Body of pancreas (tissue), 4 donors: ENCODE data around the gene PSD2. TPM values are rescaled to one million over a fixed set of nuclear protein-coding genes. Genes with fewer than 3 reads are reported as not detected.

ENCODE experiments used
- ATAC-seq: fragments of 150-250 bp; one replicate; pipeline ENCODE4 v1.9.1; 2016
- DNase-seq, 4 donors: peaks; one replicate each; pipeline ENCODE4 v3.0.0-alpha.2; 2019
- H3K27ac ChIP-seq, 4 donors: fragments of 200-600 bp; sonication (generic); 1 replicate in 3 of 4; 2 replicates in 1 of 4; pipeline versions ENCODE4 v1.5.1 to v1.6.1; 2016 to 2019; ENCODE audit warnings: mild to moderate bottlenecking in 1 of 4, mixed read lengths in 1 of 4, moderate library complexity in 1 of 4
- H3K27me3 ChIP-seq, 2 donors: fragments of 200-600 bp; sonication (generic); one replicate each; pipeline ENCODE4 v1.6.0; 2016; ENCODE audit warnings: mild to moderate bottlenecking in 1 of 2
- H3K36me3 ChIP-seq, 2 donors: fragments of 200-600 bp; sonication (generic); replicated peaks in 1 of 2; 2 replicates each; pipeline ENCODE4 v1.5.1; 2016; ENCODE audit warnings: low read depth in 2 of 2; ENCODE audit not compliant: insufficient read depth in 1 of 2
- H3K4me1 ChIP-seq: fragments of 200-600 bp; sonication (generic); one replicate; pipeline ENCODE4 v1.6.0; 2016
- H3K4me3 ChIP-seq, 2 donors: fragments of 200-600 bp; sonication (generic); 1 replicate in 1 of 2; 2 replicates in 1 of 2; pipeline ENCODE4 v1.5.1; 2016 to 2019
- H3K9me3 ChIP-seq, 3 donors: fragments of 200-600 bp; sonication (generic); 1 replicate in 2 of 3; 2 replicates in 1 of 3; pipeline ENCODE4 v1.5.1; 2016
- POLR2A ChIP-seq, 3 donors: fragments of 450-650 bp; IDR thresholded peaks; one replicate each; pipeline ENCODE4 v1.6.1; 2016; ENCODE audit warnings: antibody characterized with exemption in 3 of 3, mild to moderate bottlenecking in 2 of 3
- WGBS, 2 donors: methylation state at CpG; one replicate each; pipeline ENCODE4 v1.1.5; 2017; 5-methylcytosine and 5-hydroxymethylcytosine counted together
- intact Hi-C: fragments of 100-400 bp; cut with DNase I; formaldehyde crosslinking; loops from one replicate; pipeline ENCODE4 v1.15.1; 2023
- total RNA-seq, 2 donors: library from RNA; depleted of rRNA; stranded (reverse); fragments of >200 nt; gene quantifications; one replicate each; pipeline ENCODE4 v1.1.0, GENCODE V29; 2016
- TF ChIP-seq, protein P1 (sequence below), 7 experiments: fragments of 450-650 bp in 4 of 7; fragments of 200-600 bp in 3 of 7; sonication (generic) in 3 of 7; IDR thresholded peaks; one replicate each; pipeline ENCODE4 v1.5.1; 2016 to 2019; ENCODE audit warnings: antibody characterized with exemption in 7 of 7

The PSD2 gene
- total RNA-seq, 2 donors from 2014 or later = 0.52 TPM; not detected in 1

DNA sequence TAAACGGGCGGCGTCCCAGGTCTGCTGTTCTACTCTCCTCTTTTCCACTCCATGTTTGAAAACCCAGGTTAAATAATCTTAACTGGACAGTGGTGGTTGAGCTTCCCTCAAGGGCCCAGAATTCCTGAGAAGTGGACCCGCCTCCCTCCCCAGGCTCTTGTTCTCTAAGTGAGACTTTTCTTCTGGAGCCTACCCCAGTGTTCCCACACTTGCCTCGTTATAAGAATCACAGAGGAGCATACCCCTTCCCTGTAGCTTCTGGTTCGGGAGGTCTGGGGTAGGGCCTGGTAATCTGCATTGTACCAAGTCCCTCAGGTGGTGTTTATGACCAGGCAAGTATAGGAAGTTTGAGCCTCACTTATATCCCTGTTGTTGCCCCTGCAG, 12.0 kb downstream of the PSD2 start:
- no peaks in the 10 kb centered on the region for H3K9me3 ChIP-seq
- H3K36me3 ChIP-seq = no peaks in the 10 kb centered on the region
- H3K27ac ChIP-seq = no peak overlapping the region
- no peaks in the 10 kb centered on the region for H3K27me3 ChIP-seq
- DNase-seq (no peak), ATAC-seq (no peak)
- 75 to 85% methylated on average over 6 of the region's 6 CpGs for WGBS, 2 donors
- no peak overlapping the region for H3K4me3 ChIP-seq
- intact Hi-C loops = no loop called here
- H3K4me1 ChIP-seq = no peaks in the 10 kb centered on the region
- TF ChIP-seq POLR2A (IDR thresholded peaks at IDR 0.05) = no peak
- TF ChIP-seq, protein P1, sequence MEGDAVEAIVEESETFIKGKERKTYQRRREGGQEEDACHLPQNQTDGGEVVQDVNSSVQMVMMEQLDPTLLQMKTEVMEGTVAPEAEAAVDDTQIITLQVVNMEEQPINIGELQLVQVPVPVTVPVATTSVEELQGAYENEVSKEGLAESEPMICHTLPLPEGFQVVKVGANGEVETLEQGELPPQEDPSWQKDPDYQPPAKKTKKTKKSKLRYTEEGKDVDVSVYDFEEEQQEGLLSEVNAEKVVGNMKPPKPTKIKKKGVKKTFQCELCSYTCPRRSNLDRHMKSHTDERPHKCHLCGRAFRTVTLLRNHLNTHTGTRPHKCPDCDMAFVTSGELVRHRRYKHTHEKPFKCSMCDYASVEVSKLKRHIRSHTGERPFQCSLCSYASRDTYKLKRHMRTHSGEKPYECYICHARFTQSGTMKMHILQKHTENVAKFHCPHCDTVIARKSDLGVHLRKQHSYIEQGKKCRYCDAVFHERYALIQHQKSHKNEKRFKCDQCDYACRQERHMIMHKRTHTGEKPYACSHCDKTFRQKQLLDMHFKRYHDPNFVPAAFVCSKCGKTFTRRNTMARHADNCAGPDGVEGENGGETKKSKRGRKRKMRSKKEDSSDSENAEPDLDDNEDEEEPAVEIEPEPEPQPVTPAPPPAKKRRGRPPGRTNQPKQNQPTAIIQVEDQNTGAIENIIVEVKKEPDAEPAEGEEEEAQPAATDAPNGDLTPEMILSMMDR (IDR thresholded peaks at IDR 0.05) = no peak

DNA sequence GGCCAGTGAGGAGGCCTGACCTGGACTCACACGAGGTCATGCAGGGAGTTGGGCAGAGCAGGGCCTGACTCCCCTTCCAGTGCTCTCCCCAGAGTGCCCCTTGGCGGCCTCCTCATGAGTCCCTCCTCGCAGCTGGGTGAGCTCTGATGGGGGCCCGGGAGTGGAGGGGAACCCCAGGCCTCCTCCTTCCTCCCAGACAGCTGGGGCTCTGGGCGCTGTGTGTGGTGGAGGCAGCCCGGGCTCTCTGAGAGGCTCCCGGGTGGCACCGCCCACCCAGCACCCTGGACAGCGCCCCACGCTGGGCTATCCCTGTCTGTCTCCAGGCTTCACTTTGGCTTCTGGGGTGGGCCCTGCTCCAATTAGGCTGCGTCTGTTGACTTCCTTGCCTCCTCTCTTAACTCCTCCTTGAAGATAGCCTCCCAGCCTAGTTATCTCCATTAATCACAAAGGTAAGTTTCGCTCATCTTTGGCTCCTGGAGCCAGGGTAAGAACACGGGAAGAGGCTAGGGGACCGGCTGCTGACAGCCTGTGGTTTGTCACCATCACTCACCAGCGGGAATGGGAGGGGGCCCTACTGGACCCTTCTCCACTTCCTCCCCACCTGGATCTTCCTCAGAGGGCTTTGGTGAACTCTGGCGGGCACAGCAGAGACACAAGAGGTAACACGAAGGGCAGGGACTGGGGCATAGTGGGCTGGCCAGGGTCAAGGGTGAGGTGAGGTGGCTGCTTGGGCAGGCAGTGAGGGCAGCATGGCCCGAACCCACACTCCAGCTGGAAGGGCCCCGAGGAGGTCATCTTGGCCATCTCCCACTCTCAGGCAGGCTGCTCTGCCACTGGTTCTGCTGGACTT, 13.1 kb downstream of the PSD2 start:
- no peaks in the 10 kb centered on the region for H3K27me3 ChIP-seq
- no peaks in the 10 kb centered on the region for H3K4me1 ChIP-seq
- no peak for TF ChIP-seq POLR2A (IDR thresholded peaks at IDR 0.05)
- TF ChIP-seq, protein P1 (IDR thresholded peaks at IDR 0.05) = no peak
- DNase-seq = no peak
- H3K36me3 ChIP-seq = no peaks in the 10 kb centered on the region
- intact Hi-C loops = no loop called here
- no peaks in the 10 kb centered on the region for H3K9me3 ChIP-seq
- H3K4me3 ChIP-seq = no peak overlapping the region
- ATAC-seq = no peak
- H3K27ac ChIP-seq = no peak overlapping the region
- 50 to 57% methylated on average over 16 to 19 of the region's 19 CpGs for WGBS, 2 donors

DNA sequence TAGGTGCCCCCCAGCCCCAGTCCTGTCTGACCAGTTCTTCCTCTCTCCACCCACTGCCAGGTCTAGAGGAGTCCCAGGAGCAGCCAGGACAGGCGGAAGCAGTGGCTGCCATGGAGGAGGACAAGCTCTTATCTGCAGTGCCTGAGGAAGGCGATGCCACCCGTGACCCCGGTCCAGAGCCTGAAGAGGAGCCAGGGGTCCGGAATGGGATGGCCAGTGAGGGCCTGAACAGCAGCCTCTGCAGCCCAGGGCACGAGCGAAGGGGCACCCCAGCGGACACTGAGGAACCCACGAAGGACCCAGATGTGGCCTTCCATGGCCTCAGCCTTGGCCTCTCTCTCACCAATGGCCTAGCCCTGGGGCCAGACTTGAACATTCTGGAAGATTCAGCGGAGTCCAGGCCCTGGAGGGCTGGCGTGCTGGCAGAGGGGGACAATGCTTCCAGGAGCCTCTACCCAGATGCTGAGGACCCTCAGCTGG, 13.8 kb downstream of the PSD2 start:
- ATAC-seq (no peak), DNase-seq (no peak)
- TF ChIP-seq, protein P1 (IDR thresholded peaks at IDR 0.05) = no peak
- TF ChIP-seq POLR2A (IDR thresholded peaks at IDR 0.05) = no peak
- WGBS, 2 donors = 86% methylated on average over 11 of the region's 11 CpGs; no CpG with 5 or more reads in 1 of the 2 donors
- H3K27me3 ChIP-seq = no peaks in the 10 kb centered on the region
- H3K27ac ChIP-seq = no peak overlapping the region
- intact Hi-C loops = no loop called here
- no peaks in the 10 kb centered on the region for H3K4me1 ChIP-seq
- H3K36me3 ChIP-seq = no peaks in the 10 kb centered on the region
- H3K9me3 ChIP-seq = no peaks in the 10 kb centered on the region
- H3K4me3 ChIP-seq = no peak overlapping the region

DNA sequence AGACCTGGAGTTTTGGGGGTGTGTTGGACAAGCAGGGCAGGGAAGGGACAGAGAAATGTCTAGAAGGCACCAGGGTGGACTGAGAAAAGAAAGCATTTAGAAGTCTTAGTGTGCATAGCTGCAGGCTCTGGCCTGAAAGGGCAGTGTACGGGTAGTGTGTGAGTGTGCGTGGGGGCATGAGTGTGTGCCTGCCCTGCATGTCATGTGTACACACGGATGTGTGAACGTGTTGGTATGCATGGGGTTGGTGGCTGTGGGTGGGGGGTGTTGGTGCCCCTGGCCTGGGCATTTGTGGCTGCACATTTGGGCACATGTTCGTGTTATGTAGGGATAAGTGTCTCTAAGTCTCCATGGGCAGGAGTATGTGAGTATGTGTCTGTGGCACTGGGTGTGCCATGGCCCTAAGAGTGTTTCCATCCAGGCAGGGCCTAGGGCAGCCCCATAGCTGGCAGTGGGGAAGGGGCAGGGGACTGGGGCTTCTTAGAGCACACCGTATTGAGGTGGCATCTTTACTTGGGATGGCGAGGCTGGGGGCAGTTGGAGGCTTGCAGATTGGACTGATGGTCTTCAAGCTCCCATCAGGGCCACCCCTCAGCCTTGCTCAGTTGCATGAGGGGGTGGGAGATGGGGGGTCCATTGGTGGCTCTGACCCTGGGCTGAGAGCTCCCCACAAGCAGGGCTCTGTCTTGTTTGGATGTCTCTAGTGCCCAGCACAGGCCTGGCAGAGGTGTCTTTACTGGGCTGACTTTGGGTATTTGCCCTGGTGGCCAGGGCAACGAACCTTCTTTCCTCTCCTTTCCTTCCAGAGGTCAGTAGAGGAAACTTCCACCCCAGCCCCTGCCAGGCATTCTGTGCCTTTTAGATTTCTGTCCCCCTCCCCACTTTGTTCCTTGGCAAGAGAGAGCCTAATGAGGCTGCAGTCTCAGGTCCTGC, 15.0 kb downstream of the PSD2 start:
- H3K4me3 ChIP-seq = no peak overlapping the region
- no peaks in the 10 kb centered on the region for H3K36me3 ChIP-seq
- DNase-seq = no peak
- no peaks in the 10 kb centered on the region for H3K9me3 ChIP-seq
- 86 to 88% methylated on average over 8 of the region's 8 CpGs for WGBS, 2 donors
- TF ChIP-seq POLR2A (IDR thresholded peaks at IDR 0.05) = no peak
- TF ChIP-seq, protein P1 (IDR thresholded peaks at IDR 0.05) = no peak
- no peaks in the 10 kb centered on the region for H3K27me3 ChIP-seq
- no peak for ATAC-seq
- H3K4me1 ChIP-seq = no peaks in the 10 kb centered on the region
- no peak overlapping the region for H3K27ac ChIP-seq
- intact Hi-C loops = no loop called here
